ENCODE data around the gene CHD2.

- TF ChIP-seq, protein P1, sequence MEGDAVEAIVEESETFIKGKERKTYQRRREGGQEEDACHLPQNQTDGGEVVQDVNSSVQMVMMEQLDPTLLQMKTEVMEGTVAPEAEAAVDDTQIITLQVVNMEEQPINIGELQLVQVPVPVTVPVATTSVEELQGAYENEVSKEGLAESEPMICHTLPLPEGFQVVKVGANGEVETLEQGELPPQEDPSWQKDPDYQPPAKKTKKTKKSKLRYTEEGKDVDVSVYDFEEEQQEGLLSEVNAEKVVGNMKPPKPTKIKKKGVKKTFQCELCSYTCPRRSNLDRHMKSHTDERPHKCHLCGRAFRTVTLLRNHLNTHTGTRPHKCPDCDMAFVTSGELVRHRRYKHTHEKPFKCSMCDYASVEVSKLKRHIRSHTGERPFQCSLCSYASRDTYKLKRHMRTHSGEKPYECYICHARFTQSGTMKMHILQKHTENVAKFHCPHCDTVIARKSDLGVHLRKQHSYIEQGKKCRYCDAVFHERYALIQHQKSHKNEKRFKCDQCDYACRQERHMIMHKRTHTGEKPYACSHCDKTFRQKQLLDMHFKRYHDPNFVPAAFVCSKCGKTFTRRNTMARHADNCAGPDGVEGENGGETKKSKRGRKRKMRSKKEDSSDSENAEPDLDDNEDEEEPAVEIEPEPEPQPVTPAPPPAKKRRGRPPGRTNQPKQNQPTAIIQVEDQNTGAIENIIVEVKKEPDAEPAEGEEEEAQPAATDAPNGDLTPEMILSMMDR (conservative IDR thresholded peaks at IDR 0.05) = no peak
- TF ChIP-seq EZH2 (IDR thresholded peaks at IDR 0.05; ENCODE audit: low read depth) = no peak
Measured at GRCh38 chr15:92922418-92923002, 22.4 kb downstream of the CHD2 start.
